Liver (tissue), 3 donors: ENCODE data around the gene RNF144A.

Experiments
- CTCF ChIP-seq: fragments of 150-350 bp; IDR thresholded peaks from 2 replicates; pipeline ENCODE4 v1.5.1; 2017; ENCODE audit warnings: improper control_type of control experiment, low read depth, low read length; ENCODE audit not compliant: missing input control
- RXRA ChIP-seq, 2 donors: IDR thresholded peaks; 2 replicates each; pipeline ENCODE4 v1.6.1; 2017 to 2018; ENCODE audit warnings: antibody characterized with exemption in 2 of 2, mild to moderate bottlenecking in 1 of 2
- donor health status: healthy.
- donor health status: healthy.

GRCh38 chr2:6933911-6934310 is 16.7 kb downstream of the RNF144A start:
- TF ChIP-seq RXRA (IDR thresholded peaks at IDR 0.05) = no peak
- TF ChIP-seq CTCF = no peak
